ENCODE measurements around the gene FOXJ1.

The FOXJ1 gene

GRCh38 chr17:76089680-76090516, 51.1 kb downstream of the FOXJ1 start:
- TF ChIP-seq GATA2 (IDR thresholded peaks at IDR 0.05; ENCODE audit: low read depth, low read length): no peak
- TF ChIP-seq GATA3 (IDR thresholded peaks at IDR 0.05; ENCODE audit: low read depth, low read length): no peak

- TF ChIP-seq GATA3 (IDR thresholded peaks at IDR 0.05; ENCODE audit: low read depth, low read length) (no peak), GATA2 (IDR thresholded peaks at IDR 0.05; ENCODE audit: low read depth, low read length) (no peak)
These were observed 52.0 kb downstream of the FOXJ1 start for GRCh38 chr17:76088868-76089576.

- TF ChIP-seq GATA3 (IDR thresholded peaks at IDR 0.05; ENCODE audit: low read depth, low read length): no peak
- TF ChIP-seq GATA2 (IDR thresholded peaks at IDR 0.05; ENCODE audit: low read depth, low read length): no peak
These were observed 52.8 kb downstream of the FOXJ1 start for GRCh38 chr17:76088041-76088867.

- no peak for TF ChIP-seq GATA2 (IDR thresholded peaks at IDR 0.05; ENCODE audit: low read depth, low read length)
- no peak for TF ChIP-seq GATA3 (IDR thresholded peaks at IDR 0.05; ENCODE audit: low read depth, low read length)
These were observed 53.5 kb downstream of the FOXJ1 start for GRCh38 chr17:76087531-76087930.

GRCh38 chr17:76086384-76086783, 54.7 kb downstream of the FOXJ1 start:
- no peak for TF ChIP-seq GATA2 (IDR thresholded peaks at IDR 0.05; ENCODE audit: low read depth, low read length)
- no peak for TF ChIP-seq GATA3 (IDR thresholded peaks at IDR 0.05; ENCODE audit: low read depth, low read length)

Data from SH-SY5Y (cell line).